HEK293 (cell line): ENCODE measurements around the gene RBM20.

ENCODE experiments used
- CTCF ChIA-PET: fragments of 350-600 bp; formaldehyde crosslinking; extraction: SDS; loops from one replicate; lab custom pipeline; 2021; ENCODE audit warnings: antibody characterized with exemption; lab: Yijun Ruan, JAX
- POLR2A ChIA-PET: fragments of 300-600 bp; formaldehyde crosslinking; extraction: SDS; loops from one replicate; lab custom pipeline; 2020; ENCODE audit warnings: antibody characterized with exemption, inconsistent platforms; lab: Yijun Ruan, JAX
- H3K27ac ChIP-seq: fragments of 200-500 bp; sonication (Bioruptor generic); 2 replicates; pipeline ENCODE4 v1.5.1; 2014; ENCODE audit warnings: low read depth, low read length, control low read depth, inconsistent platforms; ENCODE audit errors: extremely low read depth
- H3K36me3 ChIP-seq, 2 experiments: fragments of 200-500 bp in 1 of 2; sonication (Bioruptor generic) in 1 of 2; 1 replicate in 1 of 2; 2 replicates in 1 of 2; pipeline ENCODE4 v1.5.1; 2014 to 2017; ENCODE audit warnings: inconsistent platforms in 2 of 2, low read length in 2 of 2; ENCODE audit not compliant: control insufficient read depth in 2 of 2, insufficient read depth in 1 of 2
- H3K4me1 ChIP-seq: fragments of 200-500 bp; sonication (Bioruptor generic); 2 replicates; pipeline ENCODE4 v1.5.1; 2014; ENCODE audit warnings: mild to moderate bottlenecking, low read length, inconsistent platforms; ENCODE audit not compliant: control insufficient read depth, insufficient read depth
- H3K4me3 ChIP-seq: 2 replicates; pipeline ENCODE4 v1.5.1; 2011; ENCODE audit warnings: low read depth, mild to moderate bottlenecking, control low read depth, low read length, moderate library complexity
- H3K9me3 ChIP-seq: fragments of 200-500 bp; sonication (Bioruptor generic); 2 replicates; pipeline ENCODE4 v1.5.1; 2014; ENCODE audit warnings: low read depth, low read length, inconsistent platforms; ENCODE audit not compliant: control insufficient read depth, insufficient read depth
- BCL11A ChIP-seq: fragments of 450-650 bp; formaldehyde crosslinking; IDR thresholded peaks from 2 replicates; pipeline ENCODE4 v1.5.1; 2016; ENCODE audit warnings: low read depth, missing biosample characterization, missing genetic modification characterization
- SCRT2 ChIP-seq: fragments of 450-650 bp; formaldehyde crosslinking; IDR thresholded peaks from 2 replicates; pipeline ENCODE4 v1.5.1; 2016; ENCODE audit warnings: missing biosample characterization, missing genetic modification characterization
- TRIM28 ChIP-seq: IDR thresholded peaks from 2 replicates; pipeline ENCODE4 v1.6.1; 2011; ENCODE audit warnings: low read length, control low read depth, borderline replicate concordance
- YY2 ChIP-seq: fragments of 450-650 bp; formaldehyde crosslinking; IDR thresholded peaks from 2 replicates; pipeline ENCODE4 v1.5.1; 2016; ENCODE audit warnings: missing biosample characterization, missing genetic modification characterization
- ZBTB8A ChIP-seq: fragments of 450-650 bp; formaldehyde crosslinking; IDR thresholded peaks from 2 replicates; pipeline ENCODE4 v1.5.1; 2016; ENCODE audit warnings: missing biosample characterization, missing genetic modification characterization
- ZEB2 ChIP-seq: fragments of 450-650 bp; formaldehyde crosslinking; IDR thresholded peaks from 2 replicates; pipeline ENCODE4 v1.5.1; 2016; ENCODE audit warnings: missing biosample characterization, missing genetic modification characterization
- ZNF202 ChIP-seq: fragments of 450-650 bp; formaldehyde crosslinking; IDR thresholded peaks from 2 replicates; pipeline ENCODE4 v1.5.1; 2016; ENCODE audit warnings: missing biosample characterization, missing genetic modification characterization, borderline replicate concordance
- ZNF214 ChIP-seq: fragments of 450-650 bp; formaldehyde crosslinking; IDR thresholded peaks from 2 replicates; pipeline ENCODE4 v1.5.1; 2017; ENCODE audit warnings: missing biosample characterization, mild to moderate bottlenecking, missing genetic modification characterization, borderline replicate concordance
- ZNF366 ChIP-seq: fragments of 450-650 bp; formaldehyde crosslinking; conservative IDR thresholded peaks from 2 replicates; pipeline ENCODE4 v1.5.1; 2016; ENCODE audit warnings: missing biosample characterization, missing genetic modification characterization
- ZNF391 ChIP-seq: fragments of 450-650 bp; formaldehyde crosslinking; IDR thresholded peaks from 2 replicates; pipeline ENCODE4 v1.5.1; 2016; ENCODE audit warnings: low read depth, missing biosample characterization, missing genetic modification characterization, borderline replicate concordance
- ZNF501 ChIP-seq: fragments of 450-650 bp; formaldehyde crosslinking; IDR thresholded peaks from 2 replicates; pipeline ENCODE4 v1.5.1; 2016; ENCODE audit warnings: missing biosample characterization, missing genetic modification characterization
- ZNF530 ChIP-seq: fragments of 450-650 bp; formaldehyde crosslinking; IDR thresholded peaks from 2 replicates; pipeline ENCODE4 v1.5.1; 2016; ENCODE audit warnings: low read depth, missing biosample characterization, missing genetic modification characterization
- ZNF555 ChIP-seq: fragments of 450-650 bp; formaldehyde crosslinking; conservative IDR thresholded peaks from 2 replicates; pipeline ENCODE4 v1.5.1; 2017; ENCODE audit warnings: missing biosample characterization, mild to moderate bottlenecking, missing genetic modification characterization, inconsistent platforms
- ZNF571 ChIP-seq: fragments of 450-650 bp; formaldehyde crosslinking; IDR thresholded peaks from 2 replicates; pipeline ENCODE4 v1.5.0; 2017; ENCODE audit warnings: missing biosample characterization, missing genetic modification characterization
- ZNF596 ChIP-seq: fragments of 450-650 bp; IDR thresholded peaks from 2 replicates; pipeline ENCODE4 v1.5.0; 2018; ENCODE audit warnings: missing biosample characterization, mild to moderate bottlenecking, missing genetic modification characterization, moderate library complexity
- ZNF670 ChIP-seq: fragments of 450-650 bp; formaldehyde crosslinking; IDR thresholded peaks from 2 replicates; pipeline ENCODE4 v1.5.1; 2016; ENCODE audit warnings: missing biosample characterization, missing genetic modification characterization, low read depth
- ZSCAN23 ChIP-seq: fragments of 450-650 bp; formaldehyde crosslinking; IDR thresholded peaks from 2 replicates; pipeline ENCODE4 v1.5.1; 2016; ENCODE audit warnings: missing biosample characterization, missing genetic modification characterization
- TF ChIP-seq, protein P1 (sequence below): IDR thresholded peaks from 2 replicates; pipeline ENCODE4 v1.6.1; 2011; ENCODE audit warnings: mild to moderate bottlenecking, low read depth, low read length, borderline replicate concordance
- TF ChIP-seq, protein P2 (sequence below): fragments of 450-650 bp; formaldehyde crosslinking; IDR thresholded peaks from 2 replicates; pipeline ENCODE4 v1.5.1; 2016; ENCODE audit warnings: missing biosample characterization, missing genetic modification characterization, borderline replicate concordance
- TF ChIP-seq, protein P3 (sequence below): fragments of 450-650 bp; formaldehyde crosslinking; IDR thresholded peaks from 2 replicates; pipeline ENCODE4 v1.5.1; 2016; ENCODE audit warnings: missing biosample characterization, missing genetic modification characterization

Gene RBM20

GRCh38 chr10:110845756-110846620 is 201.9 kb downstream of the RBM20 start (continued):
- TF ChIP-seq, protein P1, sequence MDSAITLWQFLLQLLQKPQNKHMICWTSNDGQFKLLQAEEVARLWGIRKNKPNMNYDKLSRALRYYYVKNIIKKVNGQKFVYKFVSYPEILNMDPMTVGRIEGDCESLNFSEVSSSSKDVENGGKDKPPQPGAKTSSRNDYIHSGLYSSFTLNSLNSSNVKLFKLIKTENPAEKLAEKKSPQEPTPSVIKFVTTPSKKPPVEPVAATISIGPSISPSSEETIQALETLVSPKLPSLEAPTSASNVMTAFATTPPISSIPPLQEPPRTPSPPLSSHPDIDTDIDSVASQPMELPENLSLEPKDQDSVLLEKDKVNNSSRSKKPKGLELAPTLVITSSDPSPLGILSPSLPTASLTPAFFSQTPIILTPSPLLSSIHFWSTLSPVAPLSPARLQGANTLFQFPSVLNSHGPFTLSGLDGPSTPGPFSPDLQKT: no peak

- no peak overlapping the region for H3K27ac ChIP-seq
- H3K9me3 ChIP-seq: no peaks in the 10 kb centered on the region
- H3K36me3 ChIP-seq: no peaks in the 10 kb centered on the region
- TF ChIP-seq ZNF202 (tag by site-specific recombination): no peak
- TF ChIP-seq SCRT2 (tag by site-specific recombination): peak; percentile 75
- peaks cover 5% of the 10 kb centered on the region; the same call in 1 of the 2 replicates for H3K4me1 ChIP-seq
- ChIA-PET CTCF (no interaction called here), POLR2A (no interaction called here)
- no peak overlapping the region for H3K4me3 ChIP-seq
These were observed 203.2 kb downstream of the RBM20 start for GRCh38 chr10:110847374-110847773.

DNA sequence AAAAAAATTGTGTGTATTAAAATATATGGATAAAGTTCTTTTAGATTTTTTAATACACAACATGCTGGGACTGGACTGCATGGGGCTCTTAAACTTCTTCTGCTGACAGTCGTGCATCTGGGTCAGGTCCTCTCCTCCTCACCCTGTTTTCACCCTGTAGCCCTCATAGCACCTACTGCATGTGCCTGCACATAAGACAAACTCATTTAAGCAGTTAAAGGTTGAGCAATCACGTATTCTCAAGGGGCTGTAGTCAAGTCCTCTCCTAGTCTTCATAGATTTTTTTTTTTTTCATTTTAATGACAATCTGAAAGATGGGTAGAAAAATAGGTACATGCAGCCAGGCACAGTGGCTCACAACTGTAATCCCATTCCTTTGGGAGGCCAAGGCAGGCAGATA is 204.0 kb downstream of the RBM20 start:
- ChIA-PET CTCF (no interaction called here), POLR2A (interaction anchor here (0.7 kb wide), 1 partner anchor 9 kb away, joined by 4 read pairs; no protein-coding TSS in a partner anchor)
- H3K9me3 ChIP-seq: no peaks in the 10 kb centered on the region
- no peak overlapping the region for H3K27ac ChIP-seq
- no peak overlapping the region for H3K4me3 ChIP-seq
- TF ChIP-seq ZSCAN23 (tag by site-specific recombination) (no peak), ZNF670 (tag by site-specific recombination) (no peak), ZNF555 (tag by site-specific recombination) (no peak), YY2 (tag by site-specific recombination) (no peak), ZEB2 (tag by site-specific recombination) (no peak), TRIM28 (no peak), ZNF501 (tag by site-specific recombination) (no peak), ZNF391 (tag by site-specific recombination) (no peak), ZNF596 (tag by site-specific recombination) (no peak), ZNF530 (tag by site-specific recombination) (no peak), ZBTB8A (no peak), ZNF214 (tag by site-specific recombination) (no peak), ZNF366 (tag by site-specific recombination) (no peak), ZNF571 (tag by site-specific recombination) (no peak), BCL11A (tag by site-specific recombination) (no peak)
- TF ChIP-seq, protein P2, sequence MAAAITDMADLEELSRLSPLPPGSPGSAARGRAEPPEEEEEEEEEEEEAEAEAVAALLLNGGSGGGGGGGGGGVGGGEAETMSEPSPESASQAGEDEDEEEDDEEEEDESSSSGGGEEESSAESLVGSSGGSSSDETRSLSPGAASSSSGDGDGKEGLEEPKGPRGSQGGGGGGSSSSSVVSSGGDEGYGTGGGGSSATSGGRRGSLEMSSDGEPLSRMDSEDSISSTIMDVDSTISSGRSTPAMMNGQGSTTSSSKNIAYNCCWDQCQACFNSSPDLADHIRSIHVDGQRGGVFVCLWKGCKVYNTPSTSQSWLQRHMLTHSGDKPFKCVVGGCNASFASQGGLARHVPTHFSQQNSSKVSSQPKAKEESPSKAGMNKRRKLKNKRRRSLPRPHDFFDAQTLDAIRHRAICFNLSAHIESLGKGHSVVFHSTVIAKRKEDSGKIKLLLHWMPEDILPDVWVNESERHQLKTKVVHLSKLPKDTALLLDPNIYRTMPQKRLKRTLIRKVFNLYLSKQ (tag by site-specific recombination): no peak
- TF ChIP-seq, protein P3, sequence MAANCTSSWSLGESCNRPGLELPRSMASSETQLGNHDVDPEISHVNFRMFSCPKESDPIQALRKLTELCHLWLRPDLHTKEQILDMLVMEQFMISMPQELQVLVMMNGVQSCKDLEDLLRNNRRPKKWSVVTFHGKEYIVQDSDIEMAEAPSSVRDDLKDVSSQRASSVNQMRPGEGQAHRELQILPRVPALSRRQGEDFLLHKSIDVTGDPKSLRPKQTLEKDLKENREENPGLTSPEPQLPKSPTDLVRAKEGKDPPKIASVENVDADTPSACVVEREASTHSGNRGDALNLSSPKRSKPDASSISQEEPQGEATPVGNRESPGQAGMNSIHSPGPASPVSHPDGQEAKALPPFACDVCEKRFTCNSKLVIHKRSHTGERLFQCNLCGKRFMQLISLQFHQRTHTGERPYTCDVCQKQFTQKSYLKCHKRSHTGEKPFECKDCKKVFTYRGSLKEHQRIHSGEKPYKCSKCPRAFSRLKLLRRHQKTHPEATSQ: no peak
- TF ChIP-seq, all 188 proteins: peak for 0
- peaks cover 5% of the 10 kb centered on the region; the same call in 1 of the 2 replicates for H3K4me1 ChIP-seq
- no peaks in the 10 kb centered on the region for H3K36me3 ChIP-seq
